WERI-Rb-1 (cell line): ENCODE results near the gene IFI27.

Experiments
- DNase-seq: peaks from one replicate; pipeline ENCODE4 v3.0.0-alpha.2; 2020
- H3K27ac ChIP-seq: fragments of 250-450 bp; sonication (Bioruptor Pico); 2 replicates; pipeline ENCODE4 v1.5.1; 2020; ENCODE audit warnings: mild to moderate bottlenecking, moderate library complexity
- H3K27me3 ChIP-seq: fragments of 250-450 bp; sonication (Bioruptor Pico); 2 replicates; pipeline ENCODE4 v1.5.1; 2021; ENCODE audit warnings: mild to moderate bottlenecking, low read depth, moderate library complexity; ENCODE audit not compliant: insufficient read depth, severe bottlenecking
- H3K36me3 ChIP-seq: fragments of 250-450 bp; sonication (Bioruptor Pico); 2 replicates; pipeline ENCODE4 v1.5.1; 2020; ENCODE audit warnings: mild to moderate bottlenecking, moderate library complexity
- H3K4me3 ChIP-seq: 2 replicates; pipeline ENCODE4 v1.5.1; 2011; ENCODE audit warnings: low read depth, mild to moderate bottlenecking, control low read depth, low read length
- H3K9me3 ChIP-seq: fragments of 250-450 bp; sonication (Bioruptor Pico); 2 replicates; pipeline ENCODE4 v1.5.1; 2021; ENCODE audit warnings: mild to moderate bottlenecking, moderate library complexity; ENCODE audit not compliant: severe bottlenecking
- CTCF ChIP-seq: IDR thresholded peaks from 2 replicates; pipeline ENCODE4 v1.5.1; 2011; ENCODE audit warnings: low read depth, mild to moderate bottlenecking, control low read depth, inconsistent platforms, low read length

The IFI27 gene

GRCh38 chr14:94113490-94113889 lies 3.0 kb downstream of the IFI27 start:
- Histone ChIP-seq H3K36me3 (no peaks in the 10 kb centered on the region), H3K4me3 (no peak overlapping the region), H3K27me3 (no peaks in the 10 kb centered on the region), H3K27ac (no peak overlapping the region), H3K9me3 (no peaks in the 10 kb centered on the region)
- no peak for DNase-seq
- TF ChIP-seq CTCF = no peak

- Histone ChIP-seq H3K27ac (no peak overlapping the region), H3K9me3 (no peaks in the 10 kb centered on the region), H3K36me3 (no peaks in the 10 kb centered on the region), H3K4me3 (no peak overlapping the region), H3K27me3 (no peaks in the 10 kb centered on the region)
- no peak for TF ChIP-seq CTCF
- no peak for DNase-seq
These were observed 3.5 kb downstream of the IFI27 start for GRCh38 chr14:94113908-94114588.

DNA sequence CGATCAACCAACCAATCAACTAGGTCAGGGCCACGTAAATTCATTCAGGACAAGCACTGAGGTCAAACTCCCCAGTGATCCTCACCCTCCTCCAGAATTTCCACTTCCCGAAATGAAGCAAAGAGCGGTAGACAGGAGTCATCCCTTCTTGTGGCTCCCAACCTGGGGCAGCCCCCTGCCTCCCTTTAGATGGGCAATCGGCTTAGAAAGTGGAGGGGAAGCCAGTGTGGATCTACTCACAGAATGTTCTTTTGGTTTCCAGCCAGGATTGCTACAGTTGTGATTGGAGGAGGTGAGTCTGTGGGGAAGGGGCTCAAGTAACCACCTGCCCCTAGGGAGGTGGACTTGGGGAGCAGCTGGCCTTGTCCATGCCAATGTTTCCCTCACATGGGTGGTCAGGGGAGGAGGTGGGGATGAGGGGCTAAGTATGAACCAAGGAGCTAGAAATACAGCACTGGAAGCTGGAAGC lies 4.1 kb downstream of the IFI27 start:
- H3K9me3 ChIP-seq = no peaks in the 10 kb centered on the region

DNA sequence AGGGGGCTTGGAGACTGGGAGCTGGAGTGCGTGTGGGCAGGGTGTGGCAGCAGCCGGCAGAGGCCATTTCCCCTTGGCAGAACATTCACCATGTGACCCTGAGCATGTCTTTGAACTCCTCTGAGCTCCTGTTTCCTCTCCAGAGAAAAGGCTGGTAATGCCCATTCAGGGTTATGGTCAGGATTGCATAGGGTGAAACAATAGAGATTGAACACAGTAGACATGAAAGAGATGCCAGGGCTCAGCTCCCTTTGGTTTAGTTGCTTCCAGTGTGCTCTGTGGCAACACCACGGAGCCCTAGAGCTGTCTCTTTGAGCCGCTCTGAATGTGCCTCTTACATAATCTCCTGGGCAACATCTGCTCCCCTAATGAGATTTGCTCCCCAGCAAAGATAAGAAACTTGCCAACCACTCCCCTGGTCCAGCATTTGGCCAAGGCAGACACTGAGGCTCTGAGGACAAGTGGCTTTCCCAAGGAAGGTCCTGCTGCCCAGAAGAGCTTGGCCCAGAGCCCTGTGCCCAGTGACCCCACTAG lies 4.6 kb downstream of the IFI27 start:
- no peaks in the 10 kb centered on the region for H3K27me3 ChIP-seq
- no peaks in the 10 kb centered on the region for H3K9me3 ChIP-seq
- H3K36me3 ChIP-seq = no peaks in the 10 kb centered on the region
- TF ChIP-seq CTCF = no peak
- no peak overlapping the region for H3K4me3 ChIP-seq
- H3K27ac ChIP-seq = no peak overlapping the region; the same call in 1 of the 2 replicates
- DNase-seq = peak; percentile 65

More for the DNA sequence above, 4.1 kb downstream of the IFI27 start:
- H3K36me3 ChIP-seq = no peaks in the 10 kb centered on the region
- TF ChIP-seq CTCF = no peak
- no peaks in the 10 kb centered on the region for H3K27me3 ChIP-seq
- H3K27ac ChIP-seq = no peak overlapping the region; the same call in 1 of the 2 replicates
- DNase-seq = no peak
- no peak overlapping the region for H3K4me3 ChIP-seq

GRCh38 chr14:94115631-94116030 lies 5.1 kb downstream of the IFI27 start:
- Histone ChIP-seq H3K9me3 (no peaks in the 10 kb centered on the region), H3K27me3 (no peaks in the 10 kb centered on the region), H3K4me3 (no peak overlapping the region), H3K27ac (no peak overlapping the region; the same call in 1 of the 2 replicates), H3K36me3 (no peaks in the 10 kb centered on the region)
- no peak for DNase-seq
- no peak for TF ChIP-seq CTCF
